Tibial nerve (tissue), 4 donors: ENCODE results near the gene SECTM1. TPM values are rescaled to one million over a fixed set of nuclear protein-coding genes. Genes with fewer than 3 reads are reported as not detected.
"Not testable (repeated sequence)": the region's sequence is repeated elsewhere in the genome, so short reads cannot be mapped to it uniquely, and the experiment has no call there.

Experiments
- DNase-seq, 2 donors: peaks; one replicate each; pipeline ENCODE4 v3.0.0-alpha.2; 2019; ENCODE audit warnings: low spot score in 2 of 2
- H3K27ac ChIP-seq, 4 donors: fragments of 200-600 bp; sonication (generic) in 3 of 4; one replicate each; pipeline ENCODE4 v1.5.1; 2017 to 2019; ENCODE audit warnings: mild to moderate bottlenecking in 1 of 4
- H3K27me3 ChIP-seq, 2 donors: fragments of 200-600 bp; sonication (generic) in 1 of 2; one replicate each; pipeline versions ENCODE4 v1.5.1 to v1.6.0; 2017 to 2019
- H3K36me3 ChIP-seq, 3 donors: fragments of 200-600 bp; sonication (generic); one replicate each; pipeline ENCODE4 v1.5.1; 2018 to 2019
- H3K4me1 ChIP-seq, 4 donors: fragments of 200-600 bp; sonication (generic) in 3 of 4; one replicate each; pipeline ENCODE4 v1.5.1; 2017 to 2019
- H3K4me3 ChIP-seq, 4 donors: fragments of 200-600 bp; sonication (generic) in 3 of 4; one replicate each; pipeline ENCODE4 v1.5.1; 2017 to 2019; ENCODE audit warnings: mild to moderate bottlenecking in 1 of 4, moderate library complexity in 1 of 4
- H3K9me3 ChIP-seq, 4 donors: fragments of 200-600 bp; sonication (generic) in 3 of 4; one replicate each; pipeline ENCODE4 v1.5.1; 2017 to 2019
- EP300 ChIP-seq, 2 donors: sonication (generic); formaldehyde crosslinking; IDR thresholded peaks; one replicate each; pipeline ENCODE4 v1.6.1; 2017; ENCODE audit warnings: antibody characterized with exemption in 2 of 2, mild to moderate bottlenecking in 1 of 2
- POLR2A ChIP-seq, 2 donors: fragments of 450-650 bp; IDR thresholded peaks; one replicate each; pipeline ENCODE4 v1.6.1; 2017; ENCODE audit warnings: antibody characterized with exemption in 2 of 2, mild to moderate bottlenecking in 2 of 2, moderate library complexity in 2 of 2
- WGBS, 2 donors: methylation state at CpG; one replicate each; pipeline ENCODE4 v1.1.5; 2018; 5-methylcytosine and 5-hydroxymethylcytosine counted together
- total RNA-seq, 4 donors: library from RNA; depleted of rRNA; stranded (reverse); fragments of >200 nt; gene quantifications; one replicate each; pipeline ENCODE4 v1.1.0, GENCODE V29; 2016
- TF ChIP-seq, protein P1 (sequence below), 5 experiments: fragments of 200-600 bp in 3 of 5; fragments of 450-650 bp in 2 of 5; sonication (generic) in 3 of 5; IDR thresholded peaks; one replicate each; pipeline ENCODE4 v1.5.1; 2016 to 2019; ENCODE audit warnings: antibody characterized with exemption in 5 of 5, mild to moderate bottlenecking in 3 of 5, moderate library complexity in 2 of 5

Gene SECTM1
- total RNA-seq, 4 donors from 2014 or later: 6.9 to 12.6 (median 11.3) TPM

DNA sequence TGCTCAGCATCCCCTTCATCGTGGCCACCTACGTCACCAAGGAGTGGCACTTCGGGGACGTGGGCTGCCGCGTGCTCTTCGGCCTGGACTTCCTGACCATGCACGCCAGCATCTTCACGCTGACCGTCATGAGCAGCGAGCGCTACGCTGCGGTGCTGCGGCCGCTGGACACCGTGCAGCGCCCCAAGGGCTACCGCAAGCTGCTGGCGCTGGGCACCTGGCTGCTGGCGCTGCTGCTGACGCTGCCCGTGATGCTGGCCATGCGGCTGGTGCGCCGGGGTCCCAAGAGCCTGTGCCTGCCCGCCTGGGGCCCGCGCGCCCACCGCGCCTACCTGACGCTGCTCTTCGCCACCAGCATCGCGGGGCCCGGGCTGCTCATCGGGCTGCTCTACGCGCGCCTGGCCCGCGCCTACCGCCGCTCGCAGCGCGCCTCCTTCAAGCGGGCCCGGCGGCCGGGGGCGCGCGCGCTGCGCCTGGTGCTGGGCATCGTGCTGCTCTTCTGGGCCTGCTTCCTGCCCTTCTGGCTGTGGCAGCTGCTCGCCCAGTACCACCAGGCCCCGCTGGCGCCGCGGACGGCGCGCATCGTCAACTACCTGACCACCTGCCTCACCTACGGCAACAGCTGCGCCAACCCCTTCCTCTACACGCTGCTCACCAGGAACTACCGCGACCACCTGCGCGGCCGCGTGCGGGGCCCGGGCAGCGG is 41.2 kb upstream of the SECTM1 start:
- DNase-seq: no peak
- Histone ChIP-seq H3K9me3 (no peaks in the 10 kb centered on the region), H3K27ac (no peak overlapping the region), H3K4me3 (no peak overlapping the region), H3K36me3 (no peaks in the 10 kb centered on the region), H3K27me3 (peaks cover 0 to 83% of the 10 kb centered on the region in 2 donors), H3K4me1 (peaks cover 0 to 32% (median 8%) of the 10 kb centered on the region in 4 donors)
- TF ChIP-seq, protein P1, sequence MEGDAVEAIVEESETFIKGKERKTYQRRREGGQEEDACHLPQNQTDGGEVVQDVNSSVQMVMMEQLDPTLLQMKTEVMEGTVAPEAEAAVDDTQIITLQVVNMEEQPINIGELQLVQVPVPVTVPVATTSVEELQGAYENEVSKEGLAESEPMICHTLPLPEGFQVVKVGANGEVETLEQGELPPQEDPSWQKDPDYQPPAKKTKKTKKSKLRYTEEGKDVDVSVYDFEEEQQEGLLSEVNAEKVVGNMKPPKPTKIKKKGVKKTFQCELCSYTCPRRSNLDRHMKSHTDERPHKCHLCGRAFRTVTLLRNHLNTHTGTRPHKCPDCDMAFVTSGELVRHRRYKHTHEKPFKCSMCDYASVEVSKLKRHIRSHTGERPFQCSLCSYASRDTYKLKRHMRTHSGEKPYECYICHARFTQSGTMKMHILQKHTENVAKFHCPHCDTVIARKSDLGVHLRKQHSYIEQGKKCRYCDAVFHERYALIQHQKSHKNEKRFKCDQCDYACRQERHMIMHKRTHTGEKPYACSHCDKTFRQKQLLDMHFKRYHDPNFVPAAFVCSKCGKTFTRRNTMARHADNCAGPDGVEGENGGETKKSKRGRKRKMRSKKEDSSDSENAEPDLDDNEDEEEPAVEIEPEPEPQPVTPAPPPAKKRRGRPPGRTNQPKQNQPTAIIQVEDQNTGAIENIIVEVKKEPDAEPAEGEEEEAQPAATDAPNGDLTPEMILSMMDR (IDR thresholded peaks at IDR 0.05): no peak
- TF ChIP-seq EP300 (IDR thresholded peaks at IDR 0.05): no peak
- no peak for TF ChIP-seq POLR2A (IDR thresholded peaks at IDR 0.05)
- WGBS, 2 donors: 43 to 76% methylated on average over 14 to 40 of the region's 79 CpGs

DNA sequence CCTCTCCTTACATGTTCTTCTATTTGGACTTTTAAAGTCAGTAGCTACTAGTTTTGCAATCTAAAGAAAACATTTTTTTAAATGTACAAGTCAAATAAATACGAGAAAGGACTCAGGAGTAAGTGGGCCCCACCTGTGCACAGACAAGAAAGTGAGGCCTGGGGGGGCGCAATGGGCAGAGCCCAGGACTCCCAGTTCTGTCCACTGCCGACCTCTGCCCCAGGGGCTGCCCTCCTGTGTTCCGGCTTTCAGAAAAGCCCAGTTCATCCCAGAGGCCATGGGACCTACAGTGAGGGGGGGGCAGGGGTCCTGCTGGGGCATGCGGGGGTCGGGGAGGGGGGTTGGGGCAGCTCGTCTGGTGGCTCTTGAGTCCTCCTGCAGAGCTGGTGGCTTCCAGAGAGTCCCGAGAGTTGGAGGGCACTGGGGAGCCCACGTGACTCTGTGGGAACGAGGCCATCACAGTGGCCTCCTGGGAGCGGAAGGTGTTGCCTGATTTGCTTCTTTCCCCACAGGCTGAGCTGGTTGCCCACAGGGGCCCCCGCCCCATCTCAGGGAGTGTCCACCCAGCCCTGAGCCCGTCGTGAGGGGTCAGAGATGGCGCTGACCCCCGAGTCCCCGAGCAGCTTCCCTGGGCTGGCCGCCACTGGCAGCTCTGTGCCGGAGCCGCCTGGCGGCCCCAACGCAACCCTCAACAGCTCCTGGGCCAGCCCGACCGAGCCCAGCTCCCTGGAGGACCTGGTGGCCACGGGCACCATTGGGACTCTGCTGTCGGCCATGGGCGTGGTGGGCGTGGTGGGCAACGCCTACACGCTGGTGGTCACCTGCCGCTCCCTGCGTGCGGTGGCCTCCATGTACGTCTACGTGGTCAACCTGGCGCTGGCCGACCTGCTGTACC is 40.4 kb upstream of the SECTM1 start:
- TF ChIP-seq POLR2A (IDR thresholded peaks at IDR 0.05) (no peak), EP300 (IDR thresholded peaks at IDR 0.05) (no peak)
- TF ChIP-seq, protein P1 (IDR thresholded peaks at IDR 0.05): no peak
- Histone ChIP-seq H3K36me3 (no peaks in the 10 kb centered on the region), H3K4me1 (peaks cover 0 to 32% (median 8%) of the 10 kb centered on the region in 4 donors), H3K9me3 (no peaks in the 10 kb centered on the region), H3K4me3 (no peak overlapping the region), H3K27ac (no peak overlapping the region), H3K27me3 (peaks cover 0 to 86% of the 10 kb centered on the region in 2 donors)
- no peak for DNase-seq
- 80 to 83% methylated on average over 21 to 33 of the region's 37 CpGs for WGBS, 2 donors

DNA sequence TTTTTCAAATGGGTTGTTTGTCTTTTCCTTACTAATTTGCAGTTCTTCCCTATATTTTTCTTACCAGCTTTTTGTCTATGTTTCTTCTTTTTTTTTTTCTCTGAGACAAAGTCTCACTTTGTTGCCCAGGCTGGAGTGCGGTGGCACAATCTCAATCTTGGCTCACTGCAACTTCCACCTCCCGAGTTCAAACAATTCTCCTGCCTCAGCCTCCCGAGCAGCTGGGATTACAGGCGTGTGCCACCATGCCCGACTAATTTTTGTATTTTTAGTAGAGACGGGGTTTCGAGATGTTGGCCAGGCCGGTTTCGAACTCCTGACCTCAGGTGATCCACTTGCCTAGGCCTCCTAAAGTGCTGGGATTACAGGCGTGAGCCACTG is 39.5 kb upstream of the SECTM1 start:
- WGBS, 2 donors: 80 to 87% methylated on average over 10 of the region's 10 CpGs
- not testable (repeated sequence) for H3K4me3 ChIP-seq, H3K9me3 ChIP-seq, H3K36me3 ChIP-seq, H3K27ac ChIP-seq, DNase-seq
- peaks cover 0 to 32% (median 8%) of the 10 kb centered on the region in 4 donors for H3K4me1 ChIP-seq
- peaks cover 0 to 88% of the 10 kb centered on the region in 2 donors for H3K27me3 ChIP-seq

DNA sequence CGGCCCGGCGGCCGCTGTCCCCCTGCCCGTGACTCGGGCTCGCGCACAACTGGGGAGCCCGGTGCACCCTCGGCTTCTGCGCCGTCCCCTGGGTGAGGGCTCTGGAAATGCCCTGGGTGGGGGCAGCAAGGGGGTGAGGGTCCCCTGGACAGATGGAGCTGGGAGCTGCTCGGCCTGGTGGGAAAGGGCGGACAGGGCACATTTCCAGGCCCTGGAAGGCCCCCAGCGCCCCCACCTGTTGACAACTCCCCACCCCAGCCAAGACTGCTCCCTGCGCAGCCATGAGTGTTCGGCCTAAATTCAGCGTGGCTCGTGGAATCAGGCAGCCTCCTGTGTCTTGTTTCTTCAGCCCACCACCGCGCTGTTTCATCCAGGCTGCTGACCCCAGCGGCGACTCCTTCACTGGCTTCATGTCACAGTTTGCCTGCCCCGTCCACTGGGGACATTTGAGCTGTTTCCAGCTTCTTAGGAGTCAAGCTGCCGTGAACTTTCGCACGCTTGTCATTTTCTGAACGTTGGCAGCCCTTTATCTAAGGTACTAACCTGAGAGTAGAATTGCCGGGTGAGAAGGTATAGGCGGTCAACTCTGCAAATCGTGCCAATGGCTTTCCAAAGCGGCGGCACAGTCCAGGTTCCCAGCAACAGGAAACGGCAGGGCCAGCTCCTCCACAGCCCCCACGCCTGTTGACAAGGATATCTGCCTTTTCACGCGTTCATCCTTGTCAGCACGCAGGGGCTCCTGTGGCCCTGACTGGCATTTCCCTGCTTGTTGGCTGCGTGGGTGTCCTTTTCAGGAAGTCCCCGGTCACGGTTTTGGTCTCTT is 38.9 kb upstream of the SECTM1 start:
- Histone ChIP-seq H3K27ac (no peak overlapping the region), H3K27me3 (peaks cover 0 to 87% of the 10 kb centered on the region in 2 donors), H3K4me3 (no peak overlapping the region), H3K36me3 (no peaks in the 10 kb centered on the region), H3K4me1 (peaks cover 0 to 32% (median 8%) of the 10 kb centered on the region in 4 donors), H3K9me3 (no peaks in the 10 kb centered on the region)
- 49 to 65% methylated on average over 33 to 41 of the region's 41 CpGs for WGBS, 2 donors
- DNase-seq: no peak
- TF ChIP-seq POLR2A (IDR thresholded peaks at IDR 0.05) (no peak), EP300 (IDR thresholded peaks at IDR 0.05) (no peak)
- TF ChIP-seq, protein P1 (IDR thresholded peaks at IDR 0.05): no peak
